Rectal smooth muscle tissue (tissue), 1 donor: Measurements from ENCODE around the gene NUDCD3.
"Not testable (repeated sequence)": the region's sequence is repeated elsewhere in the genome, so short reads cannot be mapped to it uniquely, and the experiment has no call there.

ENCODE experiments used
- H3K27ac ChIP-seq: one replicate; pipeline ENCODE4 v1.7.0; 2013; ENCODE audit warnings: low read depth, low read length, inconsistent platforms
- H3K27me3 ChIP-seq: one replicate; pipeline ENCODE4 v1.7.0; 2013; ENCODE audit warnings: low read length; ENCODE audit not compliant: control insufficient read depth, insufficient read depth
- H3K36me3 ChIP-seq: one replicate; pipeline ENCODE4 v1.7.0; 2013; ENCODE audit warnings: low read length; ENCODE audit not compliant: control insufficient read depth, insufficient read depth
- H3K4me1 ChIP-seq: one replicate; pipeline ENCODE4 v1.7.0; 2013; ENCODE audit warnings: low read length; ENCODE audit not compliant: control insufficient read depth, insufficient read depth
- H3K4me3 ChIP-seq: one replicate; pipeline ENCODE4 v1.7.0; 2013; ENCODE audit warnings: low read length
- H3K9ac ChIP-seq: one replicate; pipeline ENCODE4 v1.7.0; 2013; ENCODE audit warnings: low read length

The NUDCD3 gene

GRCh38 chr7:44447874-44448425 lies 42.5 kb downstream of the NUDCD3 start:
- Histone ChIP-seq H3K36me3 (peaks cover 4% of the 10 kb centered on the region), H3K4me1 (peaks cover 4% of the 10 kb centered on the region), H3K9ac (no peak overlapping the region), H3K4me3 (no peak overlapping the region), H3K27ac (no peak overlapping the region), H3K27me3 (no peaks in the 10 kb centered on the region)

- Histone ChIP-seq H3K4me1 (peaks cover 4% of the 10 kb centered on the region), H3K36me3 (peaks cover 4% of the 10 kb centered on the region), H3K27ac (no peak overlapping the region), H3K9ac (no peak overlapping the region), H3K27me3 (no peaks in the 10 kb centered on the region), H3K4me3 (no peak overlapping the region)
These were observed 44.3 kb downstream of the NUDCD3 start for GRCh38 chr7:44445986-44446671.

- no peak overlapping the region for H3K9ac ChIP-seq
- H3K36me3 ChIP-seq: peaks cover 4% of the 10 kb centered on the region
- H3K27ac ChIP-seq: no peak overlapping the region
- H3K4me1 ChIP-seq: peaks cover 4% of the 10 kb centered on the region
- H3K4me3 ChIP-seq: no peak overlapping the region
- H3K27me3 ChIP-seq: no peaks in the 10 kb centered on the region
These were observed 49.4 kb downstream of the NUDCD3 start for GRCh38 chr7:44441079-44441478.

GRCh38 chr7:44440577-44441078 lies 49.8 kb downstream of the NUDCD3 start:
- H3K4me1 ChIP-seq: no peaks in the 10 kb centered on the region

GRCh38 chr7:44439926-44440325 lies 50.5 kb downstream of the NUDCD3 start:
- no peak overlapping the region for H3K9ac ChIP-seq
- no peak overlapping the region for H3K27ac ChIP-seq
- H3K4me1 ChIP-seq: no peaks in the 10 kb centered on the region
- no peak overlapping the region for H3K4me3 ChIP-seq
- no peaks in the 10 kb centered on the region for H3K27me3 ChIP-seq
- H3K36me3 ChIP-seq: no peaks in the 10 kb centered on the region

More at GRCh38 chr7:44440577-44441078, 49.8 kb downstream of the NUDCD3 start:
- no peaks in the 10 kb centered on the region for H3K27me3 ChIP-seq
- H3K4me3 ChIP-seq: no peak overlapping the region
- no peak overlapping the region for H3K9ac ChIP-seq
- peaks cover 4% of the 10 kb centered on the region for H3K36me3 ChIP-seq
- H3K27ac ChIP-seq: no peak overlapping the region

- Histone ChIP-seq H3K4me3 (no peak overlapping the region), H3K36me3 (no peaks in the 10 kb centered on the region), H3K9ac (no peak overlapping the region), H3K4me1 (no peaks in the 10 kb centered on the region), H3K27me3 (no peaks in the 10 kb centered on the region), H3K27ac (no peak overlapping the region)
These were observed 51.6 kb downstream of the NUDCD3 start for GRCh38 chr7:44438816-44439215.

- Histone ChIP-seq H3K4me1 (no peaks in the 10 kb centered on the region), H3K27me3 (no peaks in the 10 kb centered on the region), H3K36me3 (peaks cover 3% of the 10 kb centered on the region), H3K4me3 (no peak overlapping the region), H3K9ac (no peak overlapping the region), H3K27ac (no peak overlapping the region)
These were observed 56.3 kb downstream of the NUDCD3 start for GRCh38 chr7:44434201-44434600.

GRCh38 chr7:44433255-44434022 lies 57.0 kb downstream of the NUDCD3 start:
- H3K4me3 ChIP-seq: no peak overlapping the region
- no peak overlapping the region for H3K9ac ChIP-seq
- no peaks in the 10 kb centered on the region for H3K27me3 ChIP-seq
- peaks cover 2% of the 10 kb centered on the region for H3K4me1 ChIP-seq
- no peak overlapping the region for H3K27ac ChIP-seq
- H3K36me3 ChIP-seq: peaks cover 3% of the 10 kb centered on the region

GRCh38 chr7:44432381-44432977 lies 58.0 kb downstream of the NUDCD3 start:
- H3K36me3 ChIP-seq: peaks cover 3% of the 10 kb centered on the region
- H3K27ac ChIP-seq: no peak overlapping the region
- H3K9ac ChIP-seq: no peak overlapping the region
- H3K27me3 ChIP-seq: no peaks in the 10 kb centered on the region
- no peak overlapping the region for H3K4me3 ChIP-seq
- peaks cover 2% of the 10 kb centered on the region for H3K4me1 ChIP-seq

GRCh38 chr7:44431091-44431608 lies 59.3 kb downstream of the NUDCD3 start:
- peaks cover 2% of the 10 kb centered on the region for H3K4me1 ChIP-seq
- no peak overlapping the region for H3K27ac ChIP-seq

GRCh38 chr7:44430054-44430453 lies 60.4 kb downstream of the NUDCD3 start:
- no peak overlapping the region for H3K9ac ChIP-seq
- no peak overlapping the region for H3K27ac ChIP-seq
- peaks cover 2% of the 10 kb centered on the region for H3K4me1 ChIP-seq
- no peaks in the 10 kb centered on the region for H3K27me3 ChIP-seq
- no peak overlapping the region for H3K4me3 ChIP-seq
- peaks cover 8% of the 10 kb centered on the region for H3K36me3 ChIP-seq

More at GRCh38 chr7:44431091-44431608, 59.3 kb downstream of the NUDCD3 start:
- H3K4me3 ChIP-seq: no peak overlapping the region
- H3K9ac ChIP-seq: no peak overlapping the region
- peaks cover 7% of the 10 kb centered on the region for H3K36me3 ChIP-seq
- H3K27me3 ChIP-seq: no peaks in the 10 kb centered on the region

- H3K4me1 ChIP-seq, H3K4me3 ChIP-seq, H3K36me3 ChIP-seq, H3K27me3 ChIP-seq, H3K27ac ChIP-seq, H3K9ac ChIP-seq: not testable (repeated sequence)
These were observed 65.7 kb downstream of the NUDCD3 start for GRCh38 chr7:44424762-44425161.
